GM12872 (cell line): Measurements from ENCODE around the gene LIME1.

ENCODE experiments used
- TF ChIP-seq, protein P1 (sequence below): IDR thresholded peaks from 3 replicates; pipeline ENCODE4 v1.5.1; 2011; ENCODE audit warnings: low read depth, mild to moderate bottlenecking, low read length, moderate library complexity; ENCODE audit not compliant: insufficient read depth

Gene LIME1

DNA sequence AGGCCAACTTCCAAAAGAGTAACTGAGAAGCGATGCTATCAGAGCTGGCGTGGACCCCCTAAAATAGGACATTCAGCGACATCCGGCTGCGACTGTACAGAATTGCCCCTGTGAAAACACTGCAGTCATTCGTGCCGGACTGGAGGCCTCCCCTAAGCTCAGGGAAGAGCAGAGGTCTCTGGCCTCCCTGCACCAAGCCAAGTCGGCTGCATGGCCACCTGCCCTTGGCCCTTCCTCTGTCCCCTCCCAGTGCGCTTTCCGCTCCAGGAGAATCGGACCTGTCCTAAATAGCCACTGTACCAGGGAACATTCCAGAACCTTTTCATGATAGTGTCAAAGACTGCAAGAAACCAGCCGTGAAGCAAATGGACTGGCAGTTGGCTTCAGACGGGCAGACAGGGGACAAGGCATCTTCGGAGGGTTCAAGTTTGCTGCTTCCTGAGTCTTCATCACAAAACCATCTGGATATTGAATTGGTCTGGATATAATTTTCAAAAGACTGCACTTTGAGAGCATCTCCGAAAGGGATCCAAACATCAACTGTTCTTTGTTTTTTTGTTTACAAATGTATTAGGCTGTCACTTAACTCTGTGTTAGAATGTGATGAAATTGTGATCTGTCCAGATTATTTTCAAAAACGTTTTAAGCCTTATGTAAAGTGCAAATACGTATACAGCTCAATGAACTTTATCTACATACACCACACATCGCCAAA, 19.6 kb downstream of the LIME1 start:
- TF ChIP-seq, protein P1, sequence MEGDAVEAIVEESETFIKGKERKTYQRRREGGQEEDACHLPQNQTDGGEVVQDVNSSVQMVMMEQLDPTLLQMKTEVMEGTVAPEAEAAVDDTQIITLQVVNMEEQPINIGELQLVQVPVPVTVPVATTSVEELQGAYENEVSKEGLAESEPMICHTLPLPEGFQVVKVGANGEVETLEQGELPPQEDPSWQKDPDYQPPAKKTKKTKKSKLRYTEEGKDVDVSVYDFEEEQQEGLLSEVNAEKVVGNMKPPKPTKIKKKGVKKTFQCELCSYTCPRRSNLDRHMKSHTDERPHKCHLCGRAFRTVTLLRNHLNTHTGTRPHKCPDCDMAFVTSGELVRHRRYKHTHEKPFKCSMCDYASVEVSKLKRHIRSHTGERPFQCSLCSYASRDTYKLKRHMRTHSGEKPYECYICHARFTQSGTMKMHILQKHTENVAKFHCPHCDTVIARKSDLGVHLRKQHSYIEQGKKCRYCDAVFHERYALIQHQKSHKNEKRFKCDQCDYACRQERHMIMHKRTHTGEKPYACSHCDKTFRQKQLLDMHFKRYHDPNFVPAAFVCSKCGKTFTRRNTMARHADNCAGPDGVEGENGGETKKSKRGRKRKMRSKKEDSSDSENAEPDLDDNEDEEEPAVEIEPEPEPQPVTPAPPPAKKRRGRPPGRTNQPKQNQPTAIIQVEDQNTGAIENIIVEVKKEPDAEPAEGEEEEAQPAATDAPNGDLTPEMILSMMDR, result no peak

DNA sequence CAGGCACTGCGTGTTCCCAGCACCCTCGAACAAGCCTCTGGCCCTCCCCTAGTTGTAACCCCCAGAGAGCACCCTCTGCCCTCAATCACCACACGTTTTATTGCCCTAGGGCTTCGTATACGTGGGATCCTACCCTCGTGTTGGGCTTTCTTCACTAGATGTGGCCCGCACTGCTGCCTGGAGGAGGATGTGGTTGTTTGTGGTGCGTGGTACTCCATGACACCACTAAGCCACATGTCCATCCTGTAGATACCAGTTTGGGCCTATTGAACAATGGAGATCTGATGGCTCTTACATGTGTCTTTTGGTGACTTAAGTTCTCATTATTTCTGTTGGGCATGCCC, 20.2 kb downstream of the LIME1 start:
- TF ChIP-seq, protein P1, result no peak

DNA sequence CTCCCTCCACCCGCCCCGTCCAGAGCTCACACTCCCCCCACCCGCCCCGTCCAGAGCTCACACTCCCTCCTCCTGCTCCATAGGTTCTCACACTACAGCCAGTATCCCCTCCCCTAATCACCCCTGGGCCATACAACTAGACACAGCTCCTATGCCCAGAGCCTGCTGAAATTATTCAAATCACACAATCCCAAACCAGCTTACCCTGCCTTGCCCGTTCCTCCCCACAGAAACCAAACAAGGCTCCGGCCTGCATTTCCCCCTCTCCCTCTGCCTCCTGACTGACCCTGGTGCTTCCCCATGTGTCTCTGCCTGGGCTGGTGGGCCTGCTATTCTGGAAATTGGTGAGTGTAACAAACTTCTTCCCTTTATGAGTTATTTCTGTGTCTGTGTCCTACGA, 21.7 kb downstream of the LIME1 start:
- TF ChIP-seq, protein P1, result no peak

DNA sequence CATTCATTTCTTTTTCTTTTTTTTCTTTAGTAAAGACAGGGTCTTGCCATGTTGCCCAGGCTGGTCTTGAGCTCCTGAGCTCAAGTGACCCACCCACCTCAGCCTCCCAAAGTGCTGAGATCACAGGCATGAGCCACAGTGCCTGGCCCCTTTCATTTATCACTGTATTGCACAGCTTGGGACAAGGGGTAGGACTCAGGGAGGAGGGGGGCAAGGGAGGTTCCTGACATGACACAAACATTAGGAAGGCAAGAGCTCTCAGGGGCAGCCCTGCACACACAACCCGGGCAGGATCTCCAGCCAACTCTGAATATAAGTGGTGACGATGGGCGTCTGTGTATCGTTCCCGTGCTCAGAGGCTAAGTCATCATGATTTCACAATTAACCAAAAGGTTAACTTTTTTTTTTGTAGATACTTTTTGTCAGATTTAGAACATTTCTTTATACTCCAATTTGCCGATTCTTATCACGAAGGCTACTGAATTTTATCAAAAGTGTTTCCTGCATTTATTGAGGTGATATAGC, 23.0 kb downstream of the LIME1 start:
- TF ChIP-seq, protein P1, result no peak

DNA sequence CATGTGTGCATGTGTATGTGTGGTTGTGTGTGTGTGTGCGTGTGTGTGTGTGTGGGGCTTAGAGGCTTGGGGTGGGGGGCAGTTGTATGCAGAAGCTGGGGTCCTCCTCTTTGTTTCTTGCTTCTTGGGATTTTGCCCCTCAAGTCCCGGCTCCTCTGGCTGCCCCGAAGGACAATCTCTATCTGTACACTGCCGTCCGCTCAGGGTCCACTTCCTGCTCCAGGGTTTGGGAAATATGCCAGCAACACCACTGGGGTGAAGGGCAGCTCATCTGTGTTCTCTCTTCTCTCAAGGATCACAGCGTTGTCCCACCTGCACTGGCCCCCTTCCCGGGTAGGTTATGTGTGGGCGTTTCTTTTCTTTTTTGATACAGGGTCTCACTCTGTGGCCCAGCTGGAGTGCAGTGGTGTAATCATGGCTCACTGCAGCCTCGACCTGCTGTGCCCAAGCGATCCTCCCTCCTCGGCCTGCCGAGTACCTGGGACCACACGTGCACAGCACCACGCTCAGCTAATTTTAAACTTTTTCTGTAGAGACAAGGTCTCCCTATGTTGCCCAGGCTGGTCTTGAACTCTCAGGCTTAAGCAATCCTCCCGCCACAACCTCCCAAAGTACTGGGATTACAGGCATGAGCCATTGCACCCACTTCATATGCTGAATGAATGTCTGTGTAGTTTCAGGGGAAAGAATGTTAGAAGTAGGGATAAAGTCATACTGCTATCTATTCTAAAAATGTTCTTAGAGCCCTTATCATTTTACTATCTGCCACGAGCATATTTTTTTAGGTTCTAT, 28.8 kb downstream of the LIME1 start:
- TF ChIP-seq, protein P1, result no peak

DNA sequence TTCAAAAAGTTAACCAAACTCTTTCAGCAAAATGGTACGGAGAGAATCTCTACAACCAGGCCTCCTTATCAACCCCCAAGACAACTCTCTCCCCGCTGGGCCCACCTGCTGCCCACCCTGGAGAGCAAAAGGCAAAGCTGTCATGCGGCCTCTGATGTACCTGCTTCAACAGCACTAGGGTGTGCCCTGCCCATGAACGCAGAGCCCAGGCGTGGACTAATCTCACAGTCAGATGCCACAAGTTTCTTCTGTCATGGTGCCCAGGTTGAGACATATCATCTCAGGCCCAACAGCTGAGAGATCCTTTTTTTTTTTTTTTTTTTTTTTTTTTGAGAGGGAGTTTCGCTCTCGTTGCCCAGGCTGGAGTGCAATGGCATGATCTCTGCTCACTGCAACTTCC, 29.4 kb downstream of the LIME1 start:
- TF ChIP-seq, protein P1, result no peak

DNA sequence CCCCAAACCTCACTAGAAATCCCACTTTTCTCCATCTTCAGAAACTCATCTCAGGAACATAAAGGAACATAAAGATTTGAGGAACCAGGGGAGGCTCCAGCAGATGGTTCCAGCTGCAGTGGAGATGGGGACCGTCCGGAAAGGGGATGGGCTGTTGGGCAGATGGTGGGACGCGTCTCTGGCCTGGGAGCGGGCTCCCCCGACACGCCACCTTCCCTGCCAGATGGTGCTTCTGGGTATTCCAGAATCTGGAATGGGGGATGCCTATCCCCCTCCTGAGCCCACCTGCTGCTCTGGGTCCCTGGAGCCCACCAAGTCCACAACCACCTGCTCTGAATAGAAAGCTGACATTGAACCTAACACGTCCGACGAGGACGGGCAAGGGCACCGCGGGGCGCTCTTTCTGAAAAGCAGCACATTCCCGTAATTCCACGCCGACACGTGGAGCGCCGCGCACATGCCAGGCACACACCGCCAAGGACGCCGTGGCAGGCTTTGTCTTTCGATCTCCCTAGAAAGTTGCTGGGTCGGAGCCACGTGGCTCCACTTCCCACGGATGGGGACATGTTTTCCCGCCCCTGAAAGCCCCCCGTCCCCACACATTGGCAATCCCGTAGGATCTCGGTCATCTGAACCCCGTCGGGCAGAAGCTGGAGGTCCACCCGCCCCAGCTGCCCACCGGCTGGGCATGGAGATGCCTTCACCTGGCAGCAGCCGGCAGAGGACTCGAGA, 30.4 kb downstream of the LIME1 start:
- TF ChIP-seq, protein P1, result no peak
